ENCODE data around the gene SLC36A3. TPM values are rescaled to one million over a fixed set of nuclear protein-coding genes. Genes with fewer than 3 reads are reported as not detected.

Gene SLC36A3
- total and polyA plus RNA-seq, 2 of the 8 experiments (the other 6 are each of a cell fraction or from before 2014, with no cell fraction given) = not detected

- no peaks in the 10 kb centered on the region for H3K23me2 ChIP-seq (ENCODE audit: low read depth, low read length)
- H3K14ac ChIP-seq (ENCODE audit: insufficient read length) = no peak overlapping the region
- H2BK12ac ChIP-seq (ENCODE audit: low read depth, low read length) = no peak overlapping the region
- DNase-seq (ENCODE audit: low read depth in 1 of 2, low spot score in 2 of 2) (no peak), FAIRE-seq (no peak)
- no peak overlapping the region for H2AK5ac ChIP-seq (ENCODE audit: low read depth, low read length)
- H2BK5ac ChIP-seq (ENCODE audit: low read depth, low read length) = no peak overlapping the region
- no peaks in the 10 kb centered on the region for H3K79me1 ChIP-seq (ENCODE audit: low read depth, low read length)
- no peak overlapping the region for H3K18ac ChIP-seq (ENCODE audit: extremely low read depth, low read length)
- H3K36me3 ChIP-seq (ENCODE audit: control insufficient read depth in 2 of 4, insufficient read depth in 4 of 4, low read length in 3 of 4) = peaks cover 0 to 10% (median 5%) of the 10 kb centered on the region in 4 experiments; a peak in 5 of 8 replicates
- no peak overlapping the region for H4K91ac ChIP-seq (replicated peaks; ENCODE audit: insufficient read length, low read length)
- H2BK20ac ChIP-seq (ENCODE audit: low read length) = no peak overlapping the region
- no peak overlapping the region for H3K4me3 ChIP-seq (ENCODE audit: extremely low read depth in 1 of 4, insufficient read depth in 2 of 4, low read depth in 3 of 4, low read length in 4 of 4)
- no peak overlapping the region for H3K27ac ChIP-seq (ENCODE audit: low read depth, low read length)
- peaks cover 0 to 6% (median 2%) of the 10 kb centered on the region in 4 experiments; a peak in 3 of 7 replicates for H3K4me1 ChIP-seq (replicated peaks in 1 of 4; ENCODE audit: control insufficient read depth in 3 of 4, insufficient read depth in 4 of 4, low read length in 3 of 4)
- ChIA-PET POLR2A (ENCODE audit: partially characterized antibody) (no interaction called here), CTCF (ENCODE audit: partially characterized antibody) (interaction anchor here (0.8 to 3.0 kb wide), 3 partner anchors 10 to 36 kb away, joined by 3 to 20 read pairs (median 3); partner anchors contain the start of gene GM2A)
- H4K20me1 ChIP-seq (replicated peaks in 1 of 2; ENCODE audit: control insufficient read depth in 1 of 2, insufficient read depth in 2 of 2, low read length in 2 of 2) = peaks cover 0 to 3% of the 10 kb centered on the region in 2 experiments
- no peak overlapping the region for H3K4ac ChIP-seq (replicated peaks; ENCODE audit: insufficient read length, low read depth, low read length)
- H3K27me3 ChIP-seq (replicated peaks in 1 of 4; ENCODE audit: control insufficient read depth in 3 of 4, extremely low read depth in 1 of 4, insufficient read depth in 3 of 4, low read length in 3 of 4) = no peaks in the 10 kb centered on the region
- H3K23ac ChIP-seq (ENCODE audit: insufficient read length) = no peak overlapping the region
- no peak overlapping the region for H3K56ac ChIP-seq (replicated peaks; ENCODE audit: insufficient read length, low read depth, low read length)
- WGBS, 2 experiments (ENCODE audit: extremely low coverage in 1 of 2, insufficient coverage in 1 of 2, insufficient read length in 1 of 2, insufficient replicate concordance in 2 of 2, low coverage in 1 of 2, low lambda C conversion rate in 2 of 2, missing lambda C conversion rate in 1 of 2) = 90% methylated on average over 3 of the region's 3 CpGs; no CpG with 5 or more reads in 1 of the 2 experiments
- H2AFZ ChIP-seq (ENCODE audit: low read length) = no peak overlapping the region
- H3K9me3 ChIP-seq (ENCODE audit: insufficient read depth in 2 of 2, low read depth in 1 of 2, low read length in 1 of 2) = no peaks in the 10 kb centered on the region
- H4K5ac ChIP-seq (ENCODE audit: insufficient read length, low read depth, low read length) = no peak overlapping the region
- H2BK15ac ChIP-seq (ENCODE audit: low read length) = no peak overlapping the region
- no peaks in the 10 kb centered on the region for H3K79me2 ChIP-seq (ENCODE audit: control insufficient read depth in 1 of 2, insufficient read depth in 2 of 2, low read length in 2 of 2)
- H3K4me2 ChIP-seq (ENCODE audit: insufficient read depth in 1 of 2, low read depth in 2 of 2, low read length in 2 of 2) = no peak overlapping the region
- H3K9ac ChIP-seq (replicated peaks in 1 of 4; ENCODE audit: extremely low read depth in 1 of 4, low read depth in 3 of 4, low read length in 3 of 4) = no peak overlapping the region
- H2BK120ac ChIP-seq (replicated peaks; ENCODE audit: low read depth, low read length) = no peak overlapping the region
- no peak overlapping the region for H4K8ac ChIP-seq (ENCODE audit: extremely low read depth, insufficient read depth, low read length)
- TF ChIP-seq ZNF274 (IDR thresholded peaks at IDR 0.05; ENCODE audit: borderline replicate concordance, extremely low read depth, low read length) = no peak
- TF ChIP-seq EZH2 (IDR thresholded peaks at IDR 0.05; ENCODE audit: low read depth, low read length, severe bottlenecking) = no peak
- TF ChIP-seq TBP (IDR thresholded peaks at IDR 0.05; ENCODE audit: low read depth, low read length) = no peak
- no peak for TF ChIP-seq SP4 (IDR thresholded peaks at IDR 0.05; ENCODE audit: low read length)
- TF ChIP-seq FOSL1 (IDR thresholded peaks at IDR 0.05; ENCODE audit: insufficient read depth, low read depth, low read length) = no peak
- TF ChIP-seq POLR2AphosphoS5 (IDR thresholded peaks at IDR 0.05; ENCODE audit: low read depth, low read length) = no peak
- no peak for TF ChIP-seq EP300 (IDR thresholded peaks at IDR 0.05; ENCODE audit: borderline replicate concordance in 1 of 2, low read depth in 2 of 2, low read length in 2 of 2)
- TF ChIP-seq, protein P1, sequence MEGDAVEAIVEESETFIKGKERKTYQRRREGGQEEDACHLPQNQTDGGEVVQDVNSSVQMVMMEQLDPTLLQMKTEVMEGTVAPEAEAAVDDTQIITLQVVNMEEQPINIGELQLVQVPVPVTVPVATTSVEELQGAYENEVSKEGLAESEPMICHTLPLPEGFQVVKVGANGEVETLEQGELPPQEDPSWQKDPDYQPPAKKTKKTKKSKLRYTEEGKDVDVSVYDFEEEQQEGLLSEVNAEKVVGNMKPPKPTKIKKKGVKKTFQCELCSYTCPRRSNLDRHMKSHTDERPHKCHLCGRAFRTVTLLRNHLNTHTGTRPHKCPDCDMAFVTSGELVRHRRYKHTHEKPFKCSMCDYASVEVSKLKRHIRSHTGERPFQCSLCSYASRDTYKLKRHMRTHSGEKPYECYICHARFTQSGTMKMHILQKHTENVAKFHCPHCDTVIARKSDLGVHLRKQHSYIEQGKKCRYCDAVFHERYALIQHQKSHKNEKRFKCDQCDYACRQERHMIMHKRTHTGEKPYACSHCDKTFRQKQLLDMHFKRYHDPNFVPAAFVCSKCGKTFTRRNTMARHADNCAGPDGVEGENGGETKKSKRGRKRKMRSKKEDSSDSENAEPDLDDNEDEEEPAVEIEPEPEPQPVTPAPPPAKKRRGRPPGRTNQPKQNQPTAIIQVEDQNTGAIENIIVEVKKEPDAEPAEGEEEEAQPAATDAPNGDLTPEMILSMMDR (IDR thresholded peaks at IDR 0.05; ENCODE audit: control extremely low read depth in 1 of 3, insufficient read depth in 1 of 3, low read depth in 1 of 3, low read length in 3 of 3) = no peak
- no peak for TF ChIP-seq BCL11A (IDR thresholded peaks at IDR 0.05; ENCODE audit: low read depth in 2 of 2, low read length in 2 of 2)
- TF ChIP-seq SIN3A (conservative IDR thresholded peaks at IDR 0.05 in 1 of 2, IDR thresholded peaks at IDR 0.05 in 1 of 2; ENCODE audit: low read depth in 1 of 2, low read length in 2 of 2) = no peak
- TF ChIP-seq CBX5 (IDR thresholded peaks at IDR 0.05; ENCODE audit: low read depth, low read length) = no peak
Measured at GRCh38 chr5:151262532-151262931, 41.0 kb downstream of the SLC36A3 start.

Measured in H1 (cell line).